GM23338 (cell line): ENCODE results near the gene ILK. TPM values are rescaled to one million over a fixed set of nuclear protein-coding genes. Genes with fewer than 3 reads are reported as not detected.

Experiments
- ATAC-seq: fragments of 200-7000 bp; cut with Tn5 transposase; 3 replicates; pipeline ENCODE4 v1.9.1; 2020
- DNase-seq: peaks from one replicate; pipeline ENCODE4 v3.0.0-alpha.2; 2015; ENCODE audit warnings: low spot score
- H2AFZ ChIP-seq: fragments of 200-600 bp; sonication (generic); 2 replicates; pipeline ENCODE4 v1.8.0; 2016; ENCODE audit warnings: antibody characterized with exemption, mild to moderate bottlenecking, moderate library complexity
- H3F3A ChIP-seq: fragments of 200-600 bp; sonication (generic); replicated peaks from 2 replicates; pipeline ENCODE4 v1.8.0; 2017; ENCODE audit warnings: antibody characterized with exemption, mixed run types, low read depth
- H3K27ac ChIP-seq: fragments of 200-600 bp; sonication (generic); 2 replicates; pipeline ENCODE4 v1.6.1; 2016; ENCODE audit warnings: low read depth
- H3K27me3 ChIP-seq: fragments of 200-600 bp; sonication (generic); 2 replicates; pipeline ENCODE4 v1.8.0; 2016; ENCODE audit warnings: mild to moderate bottlenecking, mixed run types, moderate library complexity; ENCODE audit not compliant: insufficient read depth
- H3K36me3 ChIP-seq: fragments of 200-600 bp; sonication (generic); 2 replicates; pipeline ENCODE4 v1.8.0; 2016; ENCODE audit warnings: mild to moderate bottlenecking; ENCODE audit not compliant: insufficient read depth
- H3K4me1 ChIP-seq: fragments of 200-600 bp; sonication (generic); 2 replicates; pipeline ENCODE4 v1.8.0; 2016; ENCODE audit warnings: mild to moderate bottlenecking, moderate library complexity; ENCODE audit not compliant: insufficient read depth
- H3K4me2 ChIP-seq: fragments of 200-600 bp; sonication (generic); 2 replicates; pipeline ENCODE4 v1.7.1; 2017; ENCODE audit warnings: mixed run types
- H3K4me3 ChIP-seq: fragments of 200-600 bp; sonication (generic); 2 replicates; pipeline ENCODE4 v1.6.1; 2016; ENCODE audit warnings: mixed run types
- H3K79me2 ChIP-seq: fragments of 200-600 bp; sonication (generic); replicated peaks from 2 replicates; pipeline ENCODE4 v1.8.0; 2017; ENCODE audit warnings: mild to moderate bottlenecking; ENCODE audit not compliant: insufficient read depth
- H3K9me2 ChIP-seq: fragments of 200-600 bp; sonication (generic); 2 replicates; pipeline ENCODE4 v1.8.0; 2017; ENCODE audit not compliant: insufficient read depth
- H4K20me1 ChIP-seq: fragments of 200-600 bp; sonication (generic); replicated peaks from 2 replicates; pipeline ENCODE4 v1.8.0; 2017; ENCODE audit warnings: mild to moderate bottlenecking; ENCODE audit not compliant: insufficient read depth
- H3K27ac Mint-ChIP-seq: 2 replicates; pipeline ENCODE4 v1.8.0; 2020; ENCODE audit warnings: inconsistent platforms, mild to moderate bottlenecking, moderate library complexity, mixed read lengths
- H3K27me3 Mint-ChIP-seq: 3 replicates; pipeline ENCODE4 v1.8.0; 2022; ENCODE audit warnings: low read depth, mild to moderate bottlenecking, moderate library complexity, mixed read lengths, inconsistent platforms; ENCODE audit not compliant: insufficient read depth, poor library complexity
- H3K36me3 Mint-ChIP-seq: 3 replicates; pipeline ENCODE4 v1.8.0; 2021; ENCODE audit warnings: low read depth, mild to moderate bottlenecking, inconsistent platforms, moderate library complexity, mixed read lengths
- H3K4me1 Mint-ChIP-seq: 3 replicates; pipeline ENCODE4 v1.8.0; 2020; ENCODE audit warnings: mild to moderate bottlenecking, inconsistent platforms, mixed read lengths
- H3K4me3 Mint-ChIP-seq: 3 replicates; pipeline ENCODE4 v1.8.0; 2021; ENCODE audit warnings: moderate library complexity, mild to moderate bottlenecking, inconsistent platforms, mixed read lengths
- H3K9me3 Mint-ChIP-seq: 3 replicates; pipeline ENCODE4 v1.8.0; 2020; ENCODE audit warnings: moderate library complexity, mild to moderate bottlenecking, inconsistent platforms, mixed read lengths
- CREB1 ChIP-seq: fragments of 250-450 bp; sonication (Bioruptor Pico); IDR thresholded peaks from 2 replicates; pipeline ENCODE4 v1.5.0; 2020; ENCODE audit warnings: low read depth, mild to moderate bottlenecking, moderate library complexity
- ETS1 ChIP-seq: IDR thresholded peaks from 2 replicates; pipeline ENCODE4 v1.6.1; 2016; ENCODE audit warnings: antibody characterized with exemption
- EZH2 ChIP-seq: fragments of 200-600 bp; sonication (generic); IDR thresholded peaks from one replicate; pipeline ENCODE4 v1.8.0; 2017; ENCODE audit warnings: antibody characterized with exemption, mild to moderate bottlenecking, low read depth; ENCODE audit not compliant: unreplicated experiment
- EZH2phosphoT487 ChIP-seq: fragments of 200-600 bp; sonication (generic); IDR thresholded peaks from one replicate; pipeline ENCODE4 v1.8.1; 2018; ENCODE audit warnings: antibody characterized with exemption; ENCODE audit not compliant: unreplicated experiment
- JUNB ChIP-seq: IDR thresholded peaks from one replicate; pipeline ENCODE4 v1.6.1; 2016; ENCODE audit warnings: antibody characterized with exemption; ENCODE audit not compliant: unreplicated experiment
- NANOG ChIP-seq: IDR thresholded peaks from 2 replicates; pipeline ENCODE4 v1.6.1; 2016; ENCODE audit warnings: antibody characterized with exemption, borderline replicate concordance
- POLR2AphosphoS5 ChIP-seq: IDR thresholded peaks from 2 replicates; pipeline ENCODE4 v1.6.1; 2016; ENCODE audit warnings: antibody characterized with exemption, low read depth
- REST ChIP-seq: IDR thresholded peaks from one replicate; pipeline ENCODE4 v1.6.1; 2018; ENCODE audit warnings: antibody characterized with exemption; ENCODE audit not compliant: unreplicated experiment
- STAT1 ChIP-seq: IDR thresholded peaks from one replicate; pipeline ENCODE4 v1.6.1; 2016; ENCODE audit warnings: antibody characterized with exemption; ENCODE audit not compliant: unreplicated experiment
- ZNF114 ChIP-seq: fragments of 250-450 bp; sonication (Bioruptor Pico); IDR thresholded peaks from 2 replicates; pipeline ENCODE4 v1.5.0; 2020; ENCODE audit warnings: mild to moderate bottlenecking, moderate library complexity
- ZNF331 ChIP-seq: fragments of 250-450 bp; sonication (Bioruptor Pico); IDR thresholded peaks from 2 replicates; pipeline ENCODE4 v1.5.0; 2020; ENCODE audit warnings: low read depth, mild to moderate bottlenecking, moderate library complexity
- polyA plus RNA-seq: library from polyadenylated mRNA; unstranded; fragments of >200 nt; fragmentation: Nextera tagmentation; extraction: Ambion mirVana; gene quantifications from 2 replicates; pipeline ENCODE4 v1.2.1, GENCODE V29; 2016
- total RNA-seq: library from RNA; depleted of rRNA; stranded (reverse); fragments of >200 nt; shearing (Covaris generic); gene quantifications from 2 replicates; pipeline ENCODE4 v1.2.3, GENCODE V29; 2014
- TF ChIP-seq, protein P1 (sequence below): fragments of 250-450 bp; sonication (Bioruptor Pico); IDR thresholded peaks from 2 replicates; pipeline ENCODE4 v1.5.0; 2020; ENCODE audit warnings: mild to moderate bottlenecking, moderate library complexity

The ILK gene
- total and polyA plus RNA-seq, 2 experiments from 2014 or later, result 62.6 to 91.0 TPM

GRCh38 chr11:6634534-6634933 is 31.0 kb downstream of the ILK start (continued):
- no peak for TF ChIP-seq ETS1
- TF ChIP-seq CREB1 (CRISPR knock-in tag), result no peak
- TF ChIP-seq NANOG, result no peak

- DNase-seq, result no peak
- peaks cover 19% of the 10 kb centered on the region for H3K27me3 ChIP-seq
- Mint-ChIP-seq H3K4me3 (no peak overlapping the region), H3K36me3 (no peaks in the 10 kb centered on the region), H3K4me1 (peaks cover 3% of the 10 kb centered on the region; the same call in 2 of the 3 replicates), H3K27me3 (peaks cover 18% of the 10 kb centered on the region), H3K9me3 (no peaks in the 10 kb centered on the region), H3K27ac (no peak overlapping the region)
- H3F3A ChIP-seq, result no peaks in the 10 kb centered on the region
- H3K9me2 ChIP-seq, result no peaks in the 10 kb centered on the region
- no peak overlapping the region for H3K4me3 ChIP-seq
- no peak for ATAC-seq
- no peak overlapping the region for H3K4me2 ChIP-seq
- no peak overlapping the region for H2AFZ ChIP-seq
- no peaks in the 10 kb centered on the region for H3K79me2 ChIP-seq
- no peaks in the 10 kb centered on the region for H3K36me3 ChIP-seq
- no peak overlapping the region for H3K27ac ChIP-seq
- no peaks in the 10 kb centered on the region for H4K20me1 ChIP-seq
- H3K4me1 ChIP-seq, result no peaks in the 10 kb centered on the region; the same call in 1 of the 2 replicates
- no peak for TF ChIP-seq STAT1
- TF ChIP-seq EZH2phosphoT487, result no peak
- TF ChIP-seq ZNF114 (CRISPR knock-in tag), result no peak
- TF ChIP-seq, protein P1, sequence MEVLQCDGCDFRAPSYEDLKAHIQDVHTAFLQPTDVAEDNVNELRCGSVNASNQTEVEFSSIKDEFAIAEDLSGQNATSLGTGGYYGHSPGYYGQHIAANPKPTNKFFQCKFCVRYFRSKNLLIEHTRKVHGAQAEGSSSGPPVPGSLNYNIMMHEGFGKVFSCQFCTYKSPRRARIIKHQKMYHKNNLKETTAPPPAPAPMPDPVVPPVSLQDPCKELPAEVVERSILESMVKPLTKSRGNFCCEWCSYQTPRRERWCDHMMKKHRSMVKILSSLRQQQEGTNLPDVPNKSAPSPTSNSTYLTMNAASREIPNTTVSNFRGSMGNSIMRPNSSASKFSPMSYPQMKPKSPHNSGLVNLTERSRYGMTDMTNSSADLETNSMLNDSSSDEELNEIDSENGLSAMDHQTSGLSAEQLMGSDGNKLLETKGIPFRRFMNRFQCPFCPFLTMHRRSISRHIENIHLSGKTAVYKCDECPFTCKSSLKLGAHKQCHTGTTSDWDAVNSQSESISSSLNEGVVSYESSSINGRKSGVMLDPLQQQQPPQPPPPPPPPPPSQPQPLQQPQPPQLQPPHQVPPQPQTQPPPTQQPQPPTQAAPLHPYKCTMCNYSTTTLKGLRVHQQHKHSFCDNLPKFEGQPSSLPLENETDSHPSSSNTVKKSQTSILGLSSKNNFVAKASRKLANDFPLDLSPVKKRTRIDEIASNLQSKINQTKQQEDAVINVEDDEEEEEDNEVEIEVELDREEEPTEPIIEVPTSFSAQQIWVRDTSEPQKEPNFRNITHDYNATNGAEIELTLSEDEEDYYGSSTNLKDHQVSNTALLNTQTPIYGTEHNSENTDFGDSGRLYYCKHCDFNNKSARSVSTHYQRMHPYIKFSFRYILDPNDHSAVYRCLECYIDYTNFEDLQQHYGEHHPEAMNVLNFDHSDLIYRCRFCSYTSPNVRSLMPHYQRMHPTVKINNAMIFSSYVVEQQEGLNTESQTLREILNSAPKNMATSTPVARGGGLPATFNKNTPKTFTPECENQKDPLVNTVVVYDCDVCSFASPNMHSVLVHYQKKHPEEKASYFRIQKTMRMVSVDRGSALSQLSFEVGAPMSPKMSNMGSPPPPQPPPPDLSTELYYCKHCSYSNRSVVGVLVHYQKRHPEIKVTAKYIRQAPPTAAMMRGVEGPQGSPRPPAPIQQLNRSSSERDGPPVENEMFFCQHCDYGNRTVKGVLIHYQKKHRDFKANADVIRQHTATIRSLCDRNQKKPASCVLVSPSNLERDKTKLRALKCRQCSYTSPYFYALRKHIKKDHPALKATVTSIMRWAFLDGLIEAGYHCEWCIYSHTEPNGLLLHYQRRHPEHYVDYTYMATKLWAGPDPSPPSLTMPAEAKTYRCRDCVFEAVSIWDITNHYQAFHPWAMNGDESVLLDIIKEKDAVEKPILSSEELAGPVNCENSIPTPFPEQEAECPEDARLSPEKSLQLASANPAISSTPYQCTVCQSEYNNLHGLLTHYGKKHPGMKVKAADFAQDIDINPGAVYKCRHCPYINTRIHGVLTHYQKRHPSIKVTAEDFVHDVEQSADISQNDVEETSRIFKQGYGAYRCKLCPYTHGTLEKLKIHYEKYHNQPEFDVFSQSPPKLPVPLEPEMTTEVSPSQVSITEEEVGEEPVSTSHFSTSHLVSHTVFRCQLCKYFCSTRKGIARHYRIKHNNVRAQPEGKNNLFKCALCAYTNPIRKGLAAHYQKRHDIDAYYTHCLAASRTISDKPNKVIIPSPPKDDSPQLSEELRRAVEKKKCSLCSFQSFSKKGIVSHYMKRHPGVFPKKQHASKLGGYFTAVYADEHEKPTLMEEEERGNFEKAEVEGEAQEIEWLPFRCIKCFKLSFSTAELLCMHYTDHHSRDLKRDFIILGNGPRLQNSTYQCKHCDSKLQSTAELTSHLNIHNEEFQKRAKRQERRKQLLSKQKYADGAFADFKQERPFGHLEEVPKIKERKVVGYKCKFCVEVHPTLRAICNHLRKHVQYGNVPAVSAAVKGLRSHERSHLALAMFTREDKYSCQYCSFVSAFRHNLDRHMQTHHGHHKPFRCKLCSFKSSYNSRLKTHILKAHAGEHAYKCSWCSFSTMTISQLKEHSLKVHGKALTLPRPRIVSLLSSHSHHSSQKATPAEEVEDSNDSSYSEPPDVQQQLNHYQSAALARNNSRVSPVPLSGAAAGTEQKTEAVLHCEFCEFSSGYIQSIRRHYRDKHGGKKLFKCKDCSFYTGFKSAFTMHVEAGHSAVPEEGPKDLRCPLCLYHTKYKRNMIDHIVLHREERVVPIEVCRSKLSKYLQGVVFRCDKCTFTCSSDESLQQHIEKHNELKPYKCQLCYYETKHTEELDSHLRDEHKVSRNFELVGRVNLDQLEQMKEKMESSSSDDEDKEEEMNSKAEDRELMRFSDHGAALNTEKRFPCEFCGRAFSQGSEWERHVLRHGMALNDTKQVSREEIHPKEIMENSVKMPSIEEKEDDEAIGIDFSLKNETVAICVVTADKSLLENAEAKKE (CRISPR knock-in tag), result no peak
- no peak for TF ChIP-seq EZH2
- TF ChIP-seq CREB1 (CRISPR knock-in tag), result no peak
- TF ChIP-seq POLR2AphosphoS5, result no peak
- TF ChIP-seq JUNB, result no peak
- no peak for TF ChIP-seq REST
- TF ChIP-seq ZNF331 (CRISPR knock-in tag), result no peak
- TF ChIP-seq NANOG, result no peak
Observed at GRCh38 chr11:6635082-6635932, 31.7 kb downstream of the ILK start.
